Astrocyte of the spinal cord (primary cell): ENCODE data around the gene JAKMIP2.

Experiments
- DNase-seq: peaks from one replicate; pipeline ENCODE4 v3.0.0; 2011; ENCODE audit warnings: low read depth, low spot score
- H3K4me3 ChIP-seq: 2 replicates; pipeline ENCODE4 v1.5.1; 2011; ENCODE audit warnings: low read depth, mild to moderate bottlenecking, low read length, moderate library complexity
- in situ Hi-C: cut with HindIII; loops from 2 replicates; pipeline ENCODE4 v1.10.0; 2017; ENCODE audit warnings: low sequenced_read_pairs
- TF ChIP-seq, protein P1 (sequence below): IDR thresholded peaks from 2 replicates; pipeline ENCODE4 v1.5.1; 2012; ENCODE audit warnings: low read depth, mild to moderate bottlenecking, low read length, inconsistent platforms

Gene JAKMIP2

GRCh38 chr5:147666419-147666818 is 116.1 kb downstream of the JAKMIP2 start:
- H3K4me3 ChIP-seq: no peak overlapping the region
- TF ChIP-seq, protein P1, sequence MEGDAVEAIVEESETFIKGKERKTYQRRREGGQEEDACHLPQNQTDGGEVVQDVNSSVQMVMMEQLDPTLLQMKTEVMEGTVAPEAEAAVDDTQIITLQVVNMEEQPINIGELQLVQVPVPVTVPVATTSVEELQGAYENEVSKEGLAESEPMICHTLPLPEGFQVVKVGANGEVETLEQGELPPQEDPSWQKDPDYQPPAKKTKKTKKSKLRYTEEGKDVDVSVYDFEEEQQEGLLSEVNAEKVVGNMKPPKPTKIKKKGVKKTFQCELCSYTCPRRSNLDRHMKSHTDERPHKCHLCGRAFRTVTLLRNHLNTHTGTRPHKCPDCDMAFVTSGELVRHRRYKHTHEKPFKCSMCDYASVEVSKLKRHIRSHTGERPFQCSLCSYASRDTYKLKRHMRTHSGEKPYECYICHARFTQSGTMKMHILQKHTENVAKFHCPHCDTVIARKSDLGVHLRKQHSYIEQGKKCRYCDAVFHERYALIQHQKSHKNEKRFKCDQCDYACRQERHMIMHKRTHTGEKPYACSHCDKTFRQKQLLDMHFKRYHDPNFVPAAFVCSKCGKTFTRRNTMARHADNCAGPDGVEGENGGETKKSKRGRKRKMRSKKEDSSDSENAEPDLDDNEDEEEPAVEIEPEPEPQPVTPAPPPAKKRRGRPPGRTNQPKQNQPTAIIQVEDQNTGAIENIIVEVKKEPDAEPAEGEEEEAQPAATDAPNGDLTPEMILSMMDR: no peak
- DNase-seq: no peak
- in situ Hi-C loops: no loop called here

- TF ChIP-seq, protein P1: no peak
- in situ Hi-C loops: no loop called here
- H3K4me3 ChIP-seq: no peak overlapping the region
- peak; percentile 38 for DNase-seq
Observed at GRCh38 chr5:147661541-147661940, 121.0 kb downstream of the JAKMIP2 start.

GRCh38 chr5:147659166-147659929 is 123.2 kb downstream of the JAKMIP2 start:
- no peak for DNase-seq
- H3K4me3 ChIP-seq: no peak overlapping the region
- TF ChIP-seq, protein P1: no peak
- in situ Hi-C loops: no loop called here

GRCh38 chr5:147658293-147658932 is 124.1 kb downstream of the JAKMIP2 start:
- in situ Hi-C loops: no loop called here
- TF ChIP-seq, protein P1: no peak
- peak; percentile 22 for DNase-seq
- no peak overlapping the region for H3K4me3 ChIP-seq

- TF ChIP-seq, protein P1: no peak
- in situ Hi-C loops: no loop called here
- no peak overlapping the region for H3K4me3 ChIP-seq
- no peak for DNase-seq
Observed at GRCh38 chr5:147648597-147648996, 133.9 kb downstream of the JAKMIP2 start.

DNA sequence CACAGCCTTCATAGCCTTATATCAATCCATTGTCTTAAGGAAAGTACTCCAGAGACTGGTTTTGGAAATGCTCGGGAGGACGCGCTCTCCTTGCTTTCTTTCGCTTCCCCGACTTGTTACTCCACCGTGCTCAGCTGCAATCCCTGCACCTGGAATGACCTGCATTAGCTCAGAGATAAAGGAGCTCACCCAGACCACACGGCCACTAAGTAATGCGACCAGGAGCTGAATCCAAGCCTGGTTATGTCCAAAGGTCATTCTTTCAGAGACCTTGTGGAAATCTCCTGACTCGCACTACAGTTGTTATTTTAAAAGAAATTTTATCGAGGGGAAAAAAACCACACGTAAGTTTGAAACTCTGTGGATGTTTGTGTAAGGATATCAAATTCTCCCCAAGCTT is 137.3 kb downstream of the JAKMIP2 start:
- no peak for DNase-seq
- TF ChIP-seq, protein P1: no peak
- in situ Hi-C loops: no loop called here
- no peak overlapping the region for H3K4me3 ChIP-seq
